ENCODE measurements around the gene WASHC2C. TPM values are rescaled to one million over a fixed set of nuclear protein-coding genes. Genes with fewer than 3 reads are reported as not detected.
"Not testable (repeated sequence)": the region's sequence is repeated elsewhere in the genome, so short reads cannot be mapped to it uniquely, and the experiment has no call there.

WASHC2C gene, protein sequence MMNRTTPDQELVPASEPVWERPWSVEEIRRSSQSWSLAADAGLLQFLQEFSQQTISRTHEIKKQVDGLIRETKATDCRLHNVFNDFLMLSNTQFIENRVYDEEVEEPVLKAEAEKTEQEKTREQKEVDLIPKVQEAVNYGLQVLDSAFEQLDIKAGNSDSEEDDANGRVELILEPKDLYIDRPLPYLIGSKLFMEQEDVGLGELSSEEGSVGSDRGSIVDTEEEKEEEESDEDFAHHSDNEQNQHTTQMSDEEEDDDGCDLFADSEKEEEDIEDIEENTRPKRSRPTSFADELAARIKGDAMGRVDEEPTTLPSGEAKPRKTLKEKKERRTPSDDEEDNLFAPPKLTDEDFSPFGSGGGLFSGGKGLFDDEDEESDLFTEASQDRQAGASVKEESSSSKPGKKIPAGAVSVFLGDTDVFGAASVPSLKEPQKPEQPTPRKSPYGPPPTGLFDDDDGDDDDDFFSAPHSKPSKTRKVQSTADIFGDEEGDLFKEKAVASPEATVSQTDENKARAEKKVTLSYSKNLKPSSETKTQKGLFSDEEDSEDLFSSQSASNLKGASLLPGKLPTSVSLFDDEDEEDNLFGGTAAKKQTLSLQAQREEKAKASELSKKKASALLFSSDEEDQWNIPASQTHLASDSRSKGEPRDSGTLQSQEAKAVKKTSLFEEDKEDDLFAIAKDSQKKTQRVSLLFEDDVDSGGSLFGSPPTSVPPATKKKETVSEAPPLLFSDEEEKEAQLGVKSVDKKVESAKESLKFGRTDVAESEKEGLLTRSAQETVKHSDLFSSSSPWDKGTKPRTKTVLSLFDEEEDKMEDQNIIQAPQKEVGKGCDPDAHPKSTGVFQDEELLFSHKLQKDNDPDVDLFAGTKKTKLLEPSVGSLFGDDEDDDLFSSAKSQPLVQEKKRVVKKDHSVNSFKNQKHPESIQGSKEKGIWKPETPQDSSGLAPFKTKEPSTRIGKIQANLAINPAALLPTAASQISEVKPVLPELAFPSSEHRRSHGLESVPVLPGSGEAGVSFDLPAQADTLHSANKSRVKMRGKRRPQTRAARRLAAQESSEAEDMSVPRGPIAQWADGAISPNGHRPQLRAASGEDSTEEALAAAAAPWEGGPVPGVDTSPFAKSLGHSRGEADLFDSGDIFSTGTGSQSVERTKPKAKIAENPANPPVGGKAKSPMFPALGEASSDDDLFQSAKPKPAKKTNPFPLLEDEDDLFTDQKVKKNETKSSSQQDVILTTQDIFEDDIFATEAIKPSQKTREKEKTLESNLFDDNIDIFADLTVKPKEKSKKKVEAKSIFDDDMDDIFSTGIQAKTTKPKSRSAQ (N-terminal part only)
- polyA plus RNA-seq (2012; ENCODE audit: insufficient read depth, insufficient read length): 22.8 TPM

DNA sequence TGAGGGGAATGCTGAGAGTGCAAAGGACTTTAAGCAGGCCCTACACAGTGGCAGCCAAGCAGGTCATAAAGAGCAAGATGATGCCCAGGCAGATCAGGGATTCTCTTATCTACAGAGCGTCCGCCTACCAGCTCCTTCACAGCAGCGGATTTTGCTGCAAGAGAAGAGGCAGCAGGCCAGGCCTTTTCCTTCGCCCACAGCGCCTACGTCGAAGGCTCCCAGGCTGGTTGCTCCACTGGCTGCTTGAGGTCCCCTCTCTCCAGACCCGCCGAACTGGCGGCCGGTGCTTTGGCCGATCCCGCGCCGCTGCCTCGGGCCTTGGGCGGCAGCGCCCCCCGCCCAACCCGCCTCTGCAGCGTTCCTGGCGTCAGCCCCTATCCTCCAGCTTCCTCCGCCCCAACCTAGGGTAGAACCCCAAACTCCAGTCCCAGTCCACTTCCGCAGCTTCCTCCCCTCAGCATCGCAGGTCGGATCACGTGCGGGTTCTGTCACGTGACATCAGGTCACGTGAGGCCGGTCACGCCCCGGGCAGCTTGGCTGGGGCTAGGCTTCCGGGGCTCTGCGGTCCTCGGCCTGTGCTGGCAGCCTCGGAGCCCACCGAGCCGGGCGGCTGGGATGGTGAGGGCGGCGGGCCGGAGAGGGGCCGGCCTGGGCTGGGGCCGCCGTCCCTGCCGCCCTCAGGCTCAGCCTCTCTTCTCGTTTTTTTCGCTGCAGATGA is at the start of gene WASHC2C:
TSS of gene WASHC2C (plus strand) at position 564 of the 718 bp plus-strand sequence. CDS start at position 616, 52 bp downstream.
- DNase-seq (ENCODE audit: low read depth, low spot score): peak; percentile 19
- H3K4me3 ChIP-seq (ENCODE audit: low read length): peak within 1 kb of the TSS; percentile 55

DNA sequence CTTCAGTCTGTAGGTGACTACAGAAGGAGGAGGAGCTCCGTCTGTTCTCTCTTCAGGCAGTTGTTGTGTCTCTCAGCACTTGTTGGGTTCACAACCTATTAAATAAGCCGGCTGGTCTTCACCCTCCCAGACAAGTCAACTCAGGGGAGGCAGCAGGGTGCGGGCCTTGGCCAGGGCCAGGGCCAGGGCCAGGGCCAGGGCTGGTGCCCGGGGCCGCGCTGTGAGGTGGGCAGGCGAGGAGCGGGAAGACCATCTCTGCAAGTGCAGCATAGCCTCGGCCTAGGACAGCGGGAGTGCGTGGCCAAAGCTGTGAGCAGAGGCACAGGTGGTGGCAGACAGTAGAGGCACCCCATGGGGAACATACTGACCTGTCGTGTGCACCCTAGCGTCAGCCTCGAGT is 48.6 kb upstream of the WASHC2C start:
- H3K4me3 ChIP-seq (ENCODE audit: low read length); DNase-seq (ENCODE audit: low read depth, low spot score): not testable (repeated sequence)

DNA sequence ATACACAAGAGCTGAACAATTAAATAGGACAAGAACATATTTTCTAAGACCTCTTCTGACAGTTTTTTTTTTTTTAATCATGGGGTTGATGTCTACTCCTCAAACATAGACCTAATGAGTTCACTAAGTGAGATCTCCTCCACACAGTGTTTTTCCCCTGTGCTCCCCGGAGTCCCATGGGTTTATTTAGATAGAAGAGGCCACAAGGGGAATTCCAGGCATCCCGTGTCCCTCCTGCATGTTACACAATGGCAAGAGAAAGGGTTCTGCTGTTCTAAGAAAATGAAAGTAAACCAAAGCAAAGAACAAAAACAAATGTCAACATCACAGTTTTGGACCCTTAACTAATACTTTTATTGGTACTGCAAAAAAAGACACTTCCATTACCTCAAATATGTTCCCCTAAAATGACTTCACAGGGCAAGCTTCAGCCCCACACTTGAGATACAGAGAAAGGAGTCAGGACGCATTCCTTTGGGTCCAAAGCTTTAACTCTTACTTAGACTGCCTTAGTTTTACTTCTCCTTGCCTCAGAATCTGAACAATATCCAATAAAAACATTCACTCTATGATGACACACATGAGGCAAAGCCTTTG is 16.8 kb upstream of the WASHC2C start:
- not testable (repeated sequence) for H3K4me3 ChIP-seq (ENCODE audit: low read length); DNase-seq (ENCODE audit: low read depth, low spot score)

DNA sequence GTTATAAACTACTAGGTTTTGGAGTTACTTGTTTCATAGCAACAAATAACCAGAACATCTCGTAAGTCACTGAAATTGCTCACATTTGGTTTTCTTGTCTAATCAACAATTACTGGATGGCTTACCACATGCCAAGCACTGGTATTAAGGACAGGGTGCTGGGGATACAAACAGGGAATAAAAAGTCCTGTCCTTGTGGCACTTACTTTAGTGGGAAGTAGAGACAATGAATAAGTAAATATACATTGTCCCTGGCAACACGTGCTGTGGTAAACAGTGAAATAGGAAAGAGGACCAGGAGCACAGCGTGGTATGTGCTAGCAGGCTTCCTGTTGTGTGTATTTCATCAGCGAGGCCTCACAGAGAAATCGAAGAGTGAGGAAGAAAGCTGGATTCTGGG is 15.8 kb upstream of the WASHC2C start:
- not testable (repeated sequence) for H3K4me3 ChIP-seq (ENCODE audit: low read length); DNase-seq (ENCODE audit: low read depth, low spot score)

DNA sequence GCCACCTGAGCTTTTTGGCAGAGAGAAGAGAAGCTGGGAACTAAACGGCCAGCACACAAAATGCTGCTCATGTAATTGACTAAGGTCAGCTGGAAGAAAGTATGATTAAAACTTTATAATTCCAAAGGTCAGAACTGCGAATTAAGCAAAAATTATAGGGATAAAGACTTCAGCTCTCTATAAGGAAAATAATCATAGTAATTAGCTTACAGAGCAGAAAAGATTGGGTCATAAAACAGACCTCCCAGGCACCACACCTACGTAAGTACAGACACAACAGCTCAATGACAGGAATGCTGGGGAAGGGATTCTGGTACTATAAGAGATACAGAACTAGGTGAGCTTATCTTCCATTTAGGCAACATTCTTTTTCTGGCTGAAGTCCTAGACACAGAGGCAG is 10.0 kb upstream of the WASHC2C start:
- H3K4me3 ChIP-seq (ENCODE audit: low read length); DNase-seq (ENCODE audit: low read depth, low spot score): not testable (repeated sequence)

DNA sequence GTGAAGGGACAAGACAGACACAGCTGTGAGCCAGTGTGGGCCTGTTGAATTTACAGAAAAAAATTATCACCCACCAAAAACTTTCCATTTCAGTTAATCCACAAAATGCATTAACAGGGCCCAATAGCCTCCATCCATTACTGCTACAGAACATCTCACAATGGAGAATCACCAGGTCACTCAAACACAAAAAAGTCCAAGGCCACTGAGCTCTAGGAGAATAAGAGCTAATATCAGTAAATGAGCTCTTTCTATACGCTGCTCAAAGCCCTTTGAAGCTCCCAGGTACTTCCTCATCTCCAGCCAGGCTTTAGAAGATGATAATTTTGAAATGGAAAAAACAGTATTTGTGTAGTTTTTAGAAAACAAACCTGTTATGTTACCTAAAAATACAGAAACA is 9.4 kb upstream of the WASHC2C start:
- DNase-seq (ENCODE audit: low read depth, low spot score); H3K4me3 ChIP-seq (ENCODE audit: low read length): not testable (repeated sequence)

DNA sequence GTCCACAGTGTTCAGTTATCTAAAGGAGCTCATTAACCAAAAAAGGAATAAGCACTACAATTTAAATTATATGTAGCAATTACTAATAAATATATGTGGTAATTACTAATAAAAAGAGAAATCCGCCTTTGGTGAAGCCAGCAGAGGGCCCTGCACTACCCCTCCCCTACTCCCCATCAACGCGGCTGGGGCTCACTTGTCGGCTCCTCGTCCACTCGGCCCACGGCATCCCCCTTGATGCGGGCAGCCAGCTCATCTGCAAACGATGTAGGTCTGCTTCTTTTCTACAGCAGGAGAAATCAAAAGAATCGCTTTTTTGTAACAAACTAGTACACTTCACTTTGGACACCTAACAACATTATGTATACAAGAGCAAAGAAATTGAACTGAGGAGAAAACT is 5.6 kb upstream of the WASHC2C start:
- H3K4me3 ChIP-seq (ENCODE audit: low read length); DNase-seq (ENCODE audit: low read depth, low spot score): not testable (repeated sequence)

DNA sequence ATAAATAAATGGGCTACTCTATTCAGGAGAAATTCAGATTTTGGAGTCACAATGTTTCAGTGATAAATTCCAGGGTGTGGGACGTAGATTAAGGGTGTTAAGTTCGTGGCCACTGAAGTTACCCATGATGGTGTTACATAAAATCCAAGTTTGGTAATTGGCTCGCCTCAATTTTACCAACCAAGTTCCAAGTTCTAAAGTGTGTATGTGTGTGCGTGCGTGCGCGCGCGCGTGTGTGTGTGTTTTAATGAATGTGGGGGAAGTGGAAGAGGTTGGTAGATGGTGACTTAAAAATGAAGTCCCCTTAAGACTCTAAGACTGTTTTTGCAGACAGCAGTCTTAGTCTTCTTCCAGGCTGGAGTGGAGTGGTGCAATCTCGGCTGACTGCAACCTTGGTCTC is 3.2 kb upstream of the WASHC2C start:
- not testable (repeated sequence) for DNase-seq (ENCODE audit: low read depth, low spot score); H3K4me3 ChIP-seq (ENCODE audit: low read length)

DNA sequence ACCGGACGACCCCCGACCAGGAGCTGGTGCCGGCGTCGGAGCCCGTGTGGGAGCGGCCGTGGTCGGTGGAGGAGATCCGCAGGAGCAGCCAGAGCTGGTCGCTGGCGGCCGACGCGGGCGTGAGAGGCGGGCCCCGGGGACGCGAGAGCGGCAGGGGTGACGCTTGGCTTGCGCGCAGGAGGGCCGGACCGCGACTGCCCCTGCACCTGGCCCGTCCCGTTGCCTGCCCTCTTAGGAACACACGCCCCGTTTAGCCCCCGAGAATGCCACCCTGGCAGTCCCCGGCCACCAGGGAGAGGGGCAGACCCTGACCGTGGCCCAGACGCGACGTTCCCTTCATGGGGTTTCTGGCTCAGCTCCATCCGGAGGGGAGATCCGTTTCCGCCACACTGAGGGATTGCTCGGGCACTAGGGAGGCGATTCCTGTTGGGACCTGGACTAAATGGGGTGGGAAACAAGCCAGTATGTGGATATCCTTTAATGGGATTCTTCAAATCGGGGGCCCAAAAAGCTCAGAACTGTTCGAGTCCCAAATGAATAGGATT is 427 bp downstream of the WASHC2C start:
- not testable (repeated sequence) for DNase-seq (ENCODE audit: low read depth, low spot score)
- peak overlapping the region; percentile 55 for H3K4me3 ChIP-seq (ENCODE audit: low read length)

DNA sequence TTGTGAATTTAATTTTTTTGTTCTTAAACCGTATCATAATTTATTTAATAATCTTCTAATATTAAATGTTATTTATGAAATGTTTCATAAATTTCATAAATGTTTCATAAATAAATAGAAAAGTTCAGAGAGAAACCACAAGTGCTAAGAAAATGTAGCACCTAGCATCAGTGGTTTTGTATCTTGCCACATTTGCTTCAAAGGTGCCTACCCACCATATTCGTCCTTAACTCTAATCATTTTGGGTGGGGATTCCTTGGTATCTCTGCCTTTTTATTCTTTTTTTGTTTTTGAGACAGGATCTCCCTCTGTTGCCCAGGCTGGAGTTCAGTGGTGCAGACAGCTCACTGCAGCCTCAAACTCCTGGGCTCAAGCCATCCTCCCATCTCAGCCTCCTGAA is 7.4 kb downstream of the WASHC2C start:
- H3K4me3 ChIP-seq (ENCODE audit: low read length); DNase-seq (ENCODE audit: low read depth, low spot score): not testable (repeated sequence)

DNA sequence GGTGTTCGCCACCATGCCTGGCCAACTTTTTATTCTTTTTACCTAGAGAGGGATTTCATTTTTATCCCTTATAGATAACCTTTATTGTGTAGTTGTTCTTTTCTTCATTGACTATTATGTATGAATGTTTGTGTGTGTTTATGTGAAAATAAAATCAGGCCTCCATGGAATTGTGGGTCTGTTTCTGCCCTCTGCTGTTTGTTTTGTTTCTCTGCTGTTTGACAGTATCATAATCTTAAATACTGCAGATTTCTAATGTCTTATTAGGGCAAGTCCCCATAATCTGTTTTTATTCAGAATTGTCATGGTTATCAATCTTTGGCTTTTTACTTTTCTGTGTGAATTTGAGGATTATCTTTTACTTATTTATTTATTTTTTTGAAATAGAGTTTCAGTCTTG is 7.8 kb downstream of the WASHC2C start:
- DNase-seq (ENCODE audit: low read depth, low spot score): not testable (repeated sequence)

DNA sequence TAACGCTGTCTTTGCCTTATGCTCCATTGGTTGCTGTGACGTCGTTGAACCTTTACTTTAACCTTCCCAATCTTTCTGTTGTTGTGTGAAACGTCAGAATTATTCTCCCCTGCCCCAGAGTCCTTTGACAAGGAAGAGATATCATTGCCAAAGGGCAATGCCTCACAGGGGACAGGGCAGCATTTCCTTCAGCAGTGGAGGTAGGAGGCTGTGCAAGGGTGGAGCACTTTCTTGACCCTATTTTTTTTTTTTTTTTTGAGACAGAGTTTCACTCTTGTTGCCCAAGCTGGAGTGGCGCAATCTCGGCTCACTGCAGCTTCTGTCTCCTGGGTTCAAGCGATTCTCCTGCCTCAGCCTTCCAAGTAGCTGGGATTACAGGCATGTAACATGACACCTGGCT is 14.5 kb downstream of the WASHC2C start:
- H3K4me3 ChIP-seq (ENCODE audit: low read length): not testable (repeated sequence)

More for the DNA sequence above, 7.8 kb downstream of the WASHC2C start:
- not testable (repeated sequence) for H3K4me3 ChIP-seq (ENCODE audit: low read length)

DNA sequence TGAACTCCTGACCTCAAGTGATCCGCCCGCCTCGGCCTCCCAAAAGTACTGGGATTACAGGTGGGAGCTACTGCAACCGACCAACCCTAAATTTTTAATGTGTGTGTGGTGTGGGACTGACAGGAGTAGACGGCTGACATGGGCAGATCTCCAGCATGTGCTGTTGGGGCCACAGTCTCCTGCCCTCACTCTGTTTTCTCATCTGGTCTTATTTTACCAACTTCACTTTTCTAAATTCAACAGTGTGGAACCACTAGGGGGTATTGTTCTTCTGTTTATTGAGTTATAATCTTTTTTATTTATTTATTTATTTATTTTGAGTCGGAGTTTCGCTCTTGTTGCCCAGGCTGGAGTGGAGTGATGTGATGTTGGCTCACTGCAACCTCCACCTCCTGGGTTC is 14.9 kb downstream of the WASHC2C start:
- not testable (repeated sequence) for DNase-seq (ENCODE audit: low read depth, low spot score); H3K4me3 ChIP-seq (ENCODE audit: low read length)

More for the DNA sequence above, 14.5 kb downstream of the WASHC2C start:
- not testable (repeated sequence) for DNase-seq (ENCODE audit: low read depth, low spot score)

DNA sequence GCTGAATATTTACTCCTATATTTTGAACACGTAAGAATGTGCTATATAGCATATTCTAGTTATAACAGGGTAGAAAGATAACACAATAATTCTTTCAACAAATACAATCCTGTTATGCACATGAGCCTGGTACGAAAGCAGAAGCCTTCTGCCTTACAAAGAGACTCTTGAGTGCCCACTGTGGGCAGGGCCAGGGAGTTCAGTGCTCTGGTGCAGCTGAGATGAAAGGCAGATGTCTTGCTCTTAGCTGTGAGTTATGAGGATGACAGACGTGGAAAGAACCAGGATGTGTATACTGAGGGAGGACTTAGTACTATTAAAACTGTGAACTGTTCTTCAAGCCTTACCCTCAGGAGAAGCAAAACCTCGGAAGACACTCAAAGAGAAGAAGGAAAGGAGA is 24.1 kb downstream of the WASHC2C start:
- not testable (repeated sequence) for H3K4me3 ChIP-seq (ENCODE audit: low read length); DNase-seq (ENCODE audit: low read depth, low spot score)

DNA sequence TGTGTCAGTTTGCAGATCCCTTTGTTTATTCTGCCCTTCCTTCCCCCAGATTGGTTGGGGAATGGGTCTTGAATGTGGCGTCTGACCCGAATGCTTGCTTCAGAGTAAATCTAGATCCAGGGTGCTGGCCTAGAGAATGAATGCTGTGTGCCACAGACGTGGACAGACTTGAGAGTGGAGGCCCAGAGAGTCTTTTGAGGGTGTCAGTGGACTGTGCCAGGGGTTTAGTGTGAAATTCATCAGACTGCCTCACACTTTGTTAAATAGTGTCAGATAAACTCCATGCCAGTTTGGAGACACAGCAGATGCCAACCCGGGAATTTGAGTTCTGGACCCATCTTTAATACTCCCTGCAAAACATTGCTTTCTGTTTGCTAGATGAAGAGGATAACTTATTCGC is 25.1 kb downstream of the WASHC2C start:
- H3K4me3 ChIP-seq (ENCODE audit: low read length); DNase-seq (ENCODE audit: low read depth, low spot score): not testable (repeated sequence)

DNA sequence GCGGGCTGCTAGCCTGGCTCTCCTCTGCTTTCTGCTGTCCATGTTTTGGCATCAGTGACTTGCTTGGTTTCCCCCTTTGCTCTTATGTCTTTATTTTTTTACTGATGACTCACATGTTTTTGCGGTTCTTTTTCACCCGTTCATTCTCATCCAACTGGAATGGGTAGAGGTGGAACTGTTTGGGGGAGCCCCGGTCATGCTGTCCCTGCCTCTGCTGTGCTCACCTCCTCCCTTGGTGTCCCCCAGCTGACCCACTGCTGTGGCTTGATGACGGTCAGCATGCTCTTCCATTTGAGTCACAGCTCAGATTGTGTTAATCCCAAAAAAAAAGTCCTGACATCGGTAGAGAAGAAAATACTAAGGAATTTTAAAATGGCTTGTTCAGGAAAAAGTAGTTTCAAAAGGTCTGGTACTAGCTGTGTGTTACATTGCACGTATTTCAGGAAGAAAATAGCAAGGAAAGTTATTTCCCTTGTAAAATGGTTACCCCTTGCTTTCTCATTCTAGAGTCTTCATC is 27.0 kb downstream of the WASHC2C start:
- H3K4me3 ChIP-seq (ENCODE audit: low read length); DNase-seq (ENCODE audit: low read depth, low spot score): not testable (repeated sequence)

DNA sequence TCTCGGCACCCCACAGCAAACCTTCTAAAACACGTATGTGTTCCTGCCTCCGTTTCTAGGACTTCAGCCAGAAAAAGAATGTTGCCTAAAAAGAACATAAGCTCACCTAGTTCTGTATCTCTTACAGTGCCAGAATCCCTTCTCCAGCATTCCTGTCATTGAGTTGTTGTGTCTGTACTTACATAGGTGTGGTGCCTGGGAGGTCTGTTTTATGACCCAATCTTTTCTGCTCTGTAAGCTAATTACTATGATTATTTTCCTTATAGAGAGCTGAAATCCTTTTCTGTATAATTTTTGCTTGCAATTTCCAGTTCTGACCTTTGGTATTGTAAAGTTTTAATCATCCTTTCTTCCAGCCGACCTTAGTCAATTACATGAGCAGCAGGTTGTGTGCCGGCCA is 28.0 kb downstream of the WASHC2C start:
- DNase-seq (ENCODE audit: low read depth, low spot score); H3K4me3 ChIP-seq (ENCODE audit: low read length): not testable (repeated sequence)
